Common myeloid progenitor, CD34-positive (primary cell): ENCODE data around the gene CD6.

ENCODE experiments used
- CTCF ChIA-PET: fragments of 350-600 bp; sonication (Branson Sonifier 250); formaldehyde crosslinking; loops from one replicate; lab custom pipeline; 2021; ENCODE audit warnings: antibody characterized with exemption; lab: Charles Lee
- POLR2A ChIA-PET: fragments of 350-600 bp; sonication (Branson Sonifier 250); formaldehyde crosslinking; loops from one replicate; lab custom pipeline; 2021; ENCODE audit warnings: antibody characterized with exemption; lab: Charles Lee
- DNase-seq, 3 donors: peaks; one replicate each; pipeline versions ENCODE4 v3.0.0 to v3.0.0-alpha.2; 2013
- H3K27ac ChIP-seq, 2 experiments: 1 replicate in 1 of 2; 2 replicates in 1 of 2; pipeline ENCODE4 v1.7.0; 2013; ENCODE audit warnings: inconsistent platforms in 2 of 2, low read length in 2 of 2, mild to moderate bottlenecking in 2 of 2, low read depth in 1 of 2, moderate library complexity in 1 of 2; ENCODE audit not compliant: severe bottlenecking in 2 of 2, insufficient read depth in 1 of 2, poor library complexity in 1 of 2
- H3K27me3 ChIP-seq, 5 experiments: replicated peaks in 2 of 5; 1 replicate in 3 of 5; 2 replicates in 2 of 5; pipeline versions ENCODE4 v1.6.1 to v1.7.0; 2013; ENCODE audit warnings: low read length in 4 of 5, mild to moderate bottlenecking in 2 of 5, moderate library complexity in 2 of 5, inconsistent platforms in 1 of 5; ENCODE audit not compliant: insufficient read depth in 5 of 5, control insufficient read depth in 4 of 5
- H3K36me3 ChIP-seq, 4 experiments: 1 replicate in 2 of 4; 2 replicates in 2 of 4; pipeline versions ENCODE4 v1.6.1 to v1.7.0; 2013; ENCODE audit warnings: low read length in 3 of 4, control low read depth in 1 of 4, mild to moderate bottlenecking in 1 of 4; ENCODE audit not compliant: control insufficient read depth in 4 of 4, insufficient read depth in 4 of 4
- H3K4me1 ChIP-seq, 4 experiments: 1 replicate in 3 of 4; 2 replicates in 1 of 4; pipeline versions ENCODE4 v1.6.1 to v1.7.1; 2013; ENCODE audit warnings: low read length in 3 of 4, mild to moderate bottlenecking in 3 of 4, control low read depth in 1 of 4, inconsistent platforms in 1 of 4, moderate library complexity in 1 of 4; ENCODE audit not compliant: control insufficient read depth in 4 of 4, insufficient read depth in 4 of 4; ENCODE audit errors: control extremely low read depth in 1 of 4
- H3K4me3 ChIP-seq, 7 experiments: 1 replicate in 4 of 7; 2 replicates in 3 of 7; pipeline versions ENCODE4 v1.5.1 to v1.7.0; 2013; ENCODE audit warnings: mild to moderate bottlenecking in 7 of 7, low read length in 6 of 7, moderate library complexity in 6 of 7, inconsistent platforms in 2 of 7, low read depth in 2 of 7, control low read depth in 1 of 7; ENCODE audit not compliant: insufficient read depth in 4 of 7, control insufficient read depth in 1 of 7; ENCODE audit errors: extremely low read depth in 1 of 7
- H3K9me3 ChIP-seq, 5 experiments: 1 replicate in 4 of 5; 2 replicates in 1 of 5; pipeline versions ENCODE4 v1.6.1 to v1.7.1; 2013; ENCODE audit warnings: low read length in 4 of 5, mild to moderate bottlenecking in 2 of 5, inconsistent platforms in 1 of 5, low read depth in 1 of 5, moderate library complexity in 1 of 5; ENCODE audit not compliant: control insufficient read depth in 4 of 5, insufficient read depth in 2 of 5; ENCODE audit errors: control extremely low read depth in 1 of 5
- WGBS: methylation state at CpG from one replicate; pipeline ENCODE4 v1.1.5; 2013; ENCODE audit not compliant: insufficient coverage; 5-methylcytosine and 5-hydroxymethylcytosine counted together

Gene CD6

GRCh38 chr11:61041755-61042518 is 70.5 kb downstream of the CD6 start:
- Histone ChIP-seq H3K4me1 (peaks cover 2 to 24% (median 16%) of the 10 kb centered on the region in 4 experiments), H3K36me3 (no peaks in the 10 kb centered on the region), H3K9me3 (no peaks in the 10 kb centered on the region), H3K4me3 (peak overlapping the region in 3 of 7 experiments; percentile 7 to 50 (median 22)), H3K27me3 (no peaks in the 10 kb centered on the region), H3K27ac (no peak overlapping the region)
- 37% methylated on average over 12 of the region's 16 CpGs for WGBS
- POLR2A ChIA-PET, result interaction anchor here (0.6 kb wide), 1 partner anchor 250 kb away, joined by 4 read pairs; no protein-coding TSS in a partner anchor
- CTCF ChIA-PET, result interaction anchor here (0.6 to 1.7 kb wide), 10 partner anchors 10 to 619 kb away, joined by 3 to 9 read pairs (median 3); no protein-coding TSS in a partner anchor
- peak in 2 of 3 donors; percentile 59 to 63 for DNase-seq

DNA sequence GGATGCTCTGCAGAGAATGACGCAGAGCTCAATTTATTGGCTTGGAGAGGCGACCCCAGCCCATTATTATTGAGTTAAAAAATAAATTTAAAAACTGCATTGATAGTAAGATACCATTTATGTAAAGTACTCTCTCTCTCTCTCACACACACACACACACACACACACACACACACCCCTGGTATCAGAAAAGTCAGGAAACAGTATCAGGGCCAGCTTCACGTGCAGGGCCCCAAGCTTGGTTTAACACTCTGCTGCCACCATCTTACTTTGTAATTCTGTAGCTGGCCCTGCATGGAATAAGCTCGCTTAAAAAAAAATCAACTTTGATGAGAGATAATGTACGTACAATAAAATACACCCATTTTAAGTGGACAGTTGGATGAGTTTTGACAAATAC is 71.1 kb downstream of the CD6 start:
- Histone ChIP-seq H3K9me3 (no peaks in the 10 kb centered on the region), H3K27me3 (no peaks in the 10 kb centered on the region), H3K4me1 (peaks cover 2 to 20% (median 14%) of the 10 kb centered on the region in 4 experiments), H3K4me3 (no peak overlapping the region), H3K36me3 (no peaks in the 10 kb centered on the region), H3K27ac (no peak overlapping the region)
- POLR2A ChIA-PET, result no interaction called here
- CTCF ChIA-PET, result interaction anchor here (0.6 to 1.7 kb wide), 8 partner anchors 9 to 619 kb away, joined by 3 to 9 read pairs (median 3); no protein-coding TSS in a partner anchor
- 100% methylated on average over 1 of the region's 5 CpGs for WGBS
- DNase-seq, result no peak

GRCh38 chr11:61042961-61043540 is 71.6 kb downstream of the CD6 start:
- H3K36me3 ChIP-seq, result no peaks in the 10 kb centered on the region
- no peaks in the 10 kb centered on the region for H3K27me3 ChIP-seq
- H3K9me3 ChIP-seq, result no peaks in the 10 kb centered on the region
- over 99% methylated on average over 13 of the region's 14 CpGs for WGBS
- no peak overlapping the region for H3K27ac ChIP-seq
- CTCF ChIA-PET, result interaction anchor here (1.2 to 1.7 kb wide), 4 partner anchors 9 to 74 kb away, joined by 3 to 9 read pairs (median 3); no protein-coding TSS in a partner anchor
- no peak overlapping the region for H3K4me3 ChIP-seq
- H3K4me1 ChIP-seq, result peaks cover 2 to 16% (median 12%) of the 10 kb centered on the region in 4 experiments
- no peak for DNase-seq
- POLR2A ChIA-PET, result no interaction called here

GRCh38 chr11:61045271-61045670 is 73.8 kb downstream of the CD6 start:
- no peaks in the 10 kb centered on the region for H3K36me3 ChIP-seq
- H3K27ac ChIP-seq, result no peak overlapping the region
- POLR2A ChIA-PET, result no interaction called here
- H3K4me3 ChIP-seq, result no peak overlapping the region
- no peaks in the 10 kb centered on the region for H3K27me3 ChIP-seq
- peaks cover 2 to 22% (median 12%) of the 10 kb centered on the region in 4 experiments for H3K4me1 ChIP-seq
- CTCF ChIA-PET, result interaction anchor here (0.9 to 1.1 kb wide), 3 partner anchors 16 to 76 kb away, joined by 3 to 5 read pairs (median 3); no protein-coding TSS in a partner anchor
- no peaks in the 10 kb centered on the region for H3K9me3 ChIP-seq
- 100% methylated on average over 4 of the region's 7 CpGs for WGBS
- DNase-seq, result no peak

- DNase-seq, result no peak
- no peaks in the 10 kb centered on the region for H3K27me3 ChIP-seq
- peaks cover under 1 to 18% (median 8%) of the 10 kb centered on the region in 4 experiments for H3K4me1 ChIP-seq
- 92% methylated on average over 2 of the region's 2 CpGs for WGBS
- POLR2A ChIA-PET, result interaction anchor here (0.6 to 0.9 kb wide), 2 partner anchors 11 to 1147 kb away, joined by 3 read pairs; no protein-coding TSS in a partner anchor
- no peaks in the 10 kb centered on the region for H3K9me3 ChIP-seq
- H3K27ac ChIP-seq, result no peak overlapping the region
- H3K36me3 ChIP-seq, result no peaks in the 10 kb centered on the region
- CTCF ChIA-PET, result no interaction called here
- no peak overlapping the region for H3K4me3 ChIP-seq
Observed at GRCh38 chr11:61046833-61047232, 75.4 kb downstream of the CD6 start.

DNA sequence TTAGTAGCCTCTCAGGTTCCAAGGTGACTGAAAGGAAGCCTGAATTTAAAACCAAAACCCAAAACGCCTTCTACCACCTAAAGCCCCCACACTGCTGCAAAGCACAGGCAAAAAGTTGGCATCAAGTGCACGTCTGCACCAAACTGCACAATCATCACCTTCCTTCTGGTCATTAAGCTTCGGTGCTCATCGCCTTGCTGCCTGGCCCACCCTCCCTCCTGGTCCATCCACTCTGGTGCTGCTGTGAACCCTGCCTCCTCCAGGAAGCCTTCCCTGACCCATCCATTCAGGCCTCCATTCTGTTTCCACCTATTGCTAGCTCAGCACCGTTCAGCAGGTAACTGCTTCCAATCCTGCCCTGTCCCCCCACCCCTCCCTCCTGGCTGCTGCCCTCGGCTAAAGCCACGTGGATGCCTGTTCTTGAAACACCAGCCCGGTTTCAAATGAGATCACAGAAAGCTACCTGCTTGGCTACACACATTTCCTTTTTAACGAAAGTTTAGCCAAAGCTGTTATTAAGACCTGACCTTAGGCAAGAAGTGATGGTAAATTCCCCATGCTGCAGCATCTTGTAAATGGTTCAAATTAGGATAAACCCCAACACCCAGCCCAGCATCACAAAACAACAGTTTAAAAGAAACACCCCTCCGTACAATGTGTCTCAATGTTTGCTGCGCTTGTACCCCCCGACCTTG is 77.0 kb downstream of the CD6 start:
- CTCF ChIA-PET, result interaction anchor here (0.6 kb wide), 1 partner anchor 35 kb away, joined by 3 read pairs; no protein-coding TSS in a partner anchor
- Histone ChIP-seq H3K4me1 (peaks cover 0 to 6% (median 0%) of the 10 kb centered on the region in 4 experiments), H3K27me3 (no peaks in the 10 kb centered on the region), H3K4me3 (no peak overlapping the region), H3K9me3 (no peaks in the 10 kb centered on the region), H3K36me3 (no peaks in the 10 kb centered on the region), H3K27ac (no peak overlapping the region)
- POLR2A ChIA-PET, result no interaction called here
- no peak for DNase-seq
- 87% methylated on average over 12 of the region's 12 CpGs for WGBS
